Pancreas (tissue), 10 donors: ENCODE results near the gene ESPN. TPM values are rescaled to one million over a fixed set of nuclear protein-coding genes. Genes with fewer than 3 reads are reported as not detected.
"Not testable (repeated sequence)": the region's sequence is repeated elsewhere in the genome, so short reads cannot be mapped to it uniquely, and the experiment has no call there.

Experiments used
- ATAC-seq, 4 donors: fragments of 200-7000 bp; cut with Tn5 transposase; one replicate each; pipeline versions ENCODE4 v1.8.0 to v1.9.1; 2020; ENCODE audit warnings: mild to moderate bottlenecking in 4 of 4, moderate library complexity in 4 of 4
- DNase-seq, 6 donors: peaks; one replicate each; pipeline ENCODE4 v3.0.0-alpha.2; 2020
- FAIRE-seq: peaks from 2 replicates; lab custom pipeline; 2012; peaks lifted over from hg19 to GRCh38; lab: Jason Lieb, UNC
- H3K27ac ChIP-seq, 4 donors: fragments of 200-600 bp; sonication (generic); 1 replicate in 3 of 4; 2 replicates in 1 of 4; pipeline versions ENCODE4 v1.5.0 to v1.8.0; 2020
- H3K27me3 ChIP-seq, 4 donors: fragments of 200-600 bp; one replicate each; pipeline ENCODE4 v1.8.0; 2021
- H3K36me3 ChIP-seq, 3 donors: fragments of 200-600 bp; sonication (generic) in 1 of 3; one replicate each; pipeline versions ENCODE4 v1.5.0 to v1.8.0; 2020 to 2021
- H3K4me1 ChIP-seq, 3 donors: fragments of 200-600 bp; one replicate each; pipeline ENCODE4 v1.8.0; 2021
- H3K4me3 ChIP-seq, 4 donors: fragments of 200-600 bp; sonication (generic) in 2 of 4; one replicate each; pipeline versions ENCODE4 v1.5.0 to v1.8.0; 2020 to 2021
- H3K9me3 ChIP-seq, 4 donors: fragments of 200-600 bp; one replicate each; pipeline ENCODE4 v1.8.0; 2021
- CTCF ChIP-seq, 4 donors: fragments of 200-600 bp; sonication (generic) in 3 of 4; IDR thresholded peaks; one replicate each; pipeline versions ENCODE4 v1.5.0 to v1.8.0; 2021; ENCODE audit warnings: antibody characterized with exemption in 4 of 4
- WGBS, 2 donors: extraction: QIAGEN DNeasy Blood & Tissue Kit; methylation state at CpG; one replicate each; pipeline ENCODE4 v1.1.7; 2013; 5-methylcytosine and 5-hydroxymethylcytosine counted together
- intact Hi-C, 3 donors: fragments of 100-400 bp; cut with DNase I; formaldehyde crosslinking; loops; one replicate each; pipeline versions ENCODE4 v1.11.1 to v1.14.2; 2022
- polyA plus RNA-seq, 2 donors: library from polyadenylated mRNA; stranded (reverse); fragments of 200-250 nt; gene quantifications; one replicate each; pipeline ENCODE4 v1.2.3, GENCODE V29; 2013
- total RNA-seq, 6 donors: library from RNA; stranded (reverse); fragmentation: NEBNext Ultra II Directional in 4 of 6; extraction: Animal tissue kit (Norgen Biotek cat#: 25700) in 4 of 6; gene quantifications; one replicate each; pipeline versions ENCODE4 v1.2.1 to v1.2.4, GENCODE V29; 2021 to 2023
- donor health status: healthy with polysubstance abuse.
- donor health status: DM: no; HTN: no; CAD: no; lungs with moderate emphysema.
- donor health status: DM: no; HTN: no; CAD: no.
- donor health status: control.
- donor health status: control.
- donor health status: Bipolar disorder and iron deficiency.
- donor health status: DM: yes; HTN: yes; CAD: no.
- donor health status: DM: no; HTN: no; CAD: no.
- donor health status: DM: no; HTN: no; CAD: no.
- donor health status: DM: yes; HTN: yes; CAD: no.

Gene ESPN
- total and polyA plus RNA-seq, 8 donors: 0.28 to 2.5 (median 0.68) TPM

GRCh38 chr1:6444377-6444776, 19.8 kb downstream of the ESPN start:
- no peak for FAIRE-seq
- Histone ChIP-seq H3K36me3 (no peaks in the 10 kb centered on the region), H3K9me3 (no peaks in the 10 kb centered on the region), H3K27ac (no peak overlapping the region), H3K27me3 (no peaks in the 10 kb centered on the region), H3K4me3 (no peak overlapping the region), H3K4me1 (peaks cover 0 to 3% (median 0%) of the 10 kb centered on the region in 3 donors)
- TF ChIP-seq CTCF (IDR thresholded peaks at IDR 0.05): no peak
- intact Hi-C loops: no loop called here
- no peak for ATAC-seq
- 81 to 84% methylated on average over 15 of the region's 15 CpGs for WGBS, 2 donors
- DNase-seq: peak in 1 of 6 donors; percentile 55

GRCh38 chr1:6445062-6445763, 20.6 kb downstream of the ESPN start:
- DNase-seq (peak in 5 of 6 donors; percentile 31 to 84 (median 71)), ATAC-seq (peak; percentile 47 to 66 (median 62)), FAIRE-seq (no peak)
- Histone ChIP-seq H3K4me3 (no peak overlapping the region), H3K27ac (no peak overlapping the region), H3K4me1 (peaks cover 0 to 3% (median 0%) of the 10 kb centered on the region in 3 donors), H3K9me3 (no peaks in the 10 kb centered on the region), H3K27me3 (no peaks in the 10 kb centered on the region), H3K36me3 (no peaks in the 10 kb centered on the region)
- WGBS, 2 donors: 33 to 51% methylated on average over 19 of the region's 19 CpGs
- TF ChIP-seq CTCF (IDR thresholded peaks at IDR 0.05): peak; percentile 19 to 59 (median 28)
- intact Hi-C loops: no loop called here

GRCh38 chr1:6445929-6446328, 21.4 kb downstream of the ESPN start:
- ATAC-seq, intact Hi-C loops, H3K9me3 ChIP-seq, FAIRE-seq, H3K27ac ChIP-seq, H3K4me3 ChIP-seq, H3K27me3 ChIP-seq, H3K4me1 ChIP-seq, H3K36me3 ChIP-seq: not testable (repeated sequence)
- DNase-seq: peak in 1 of 6 donors; percentile 8
- WGBS, 2 donors: 63 to 70% methylated on average over 3 to 4 of the region's 4 CpGs

GRCh38 chr1:6446665-6447015, 22.1 kb downstream of the ESPN start:
- no peak overlapping the region for H3K4me3 ChIP-seq
- H3K27me3 ChIP-seq: no peaks in the 10 kb centered on the region
- H3K36me3 ChIP-seq: no peaks in the 10 kb centered on the region
- 66 to 69% methylated on average over 4 of the region's 4 CpGs for WGBS, 2 donors
- DNase-seq: no peak
- no peaks in the 10 kb centered on the region for H3K9me3 ChIP-seq
- H3K4me1 ChIP-seq: peaks cover 0 to 3% (median 0%) of the 10 kb centered on the region in 3 donors
- no peak overlapping the region for H3K27ac ChIP-seq
- FAIRE-seq: no peak
- intact Hi-C loops: no loop called here
- ATAC-seq: no peak
- TF ChIP-seq CTCF (IDR thresholded peaks at IDR 0.05): no peak

GRCh38 chr1:6447016-6447817, 22.6 kb downstream of the ESPN start:
- TF ChIP-seq CTCF (IDR thresholded peaks at IDR 0.05): no peak
- no peaks in the 10 kb centered on the region for H3K36me3 ChIP-seq
- intact Hi-C loops: no loop called here
- FAIRE-seq (no peak), DNase-seq (peak in 1 of 6 donors; percentile 33), ATAC-seq (peak in 3 of 4 donors; percentile 3 to 11 (median 9))
- H3K27me3 ChIP-seq: no peaks in the 10 kb centered on the region
- peak overlapping the region in 1 of 4 donors; percentile 31 for H3K4me3 ChIP-seq
- H3K27ac ChIP-seq: no peak overlapping the region
- 11 to 12% methylated on average over 53 to 67 of the region's 67 CpGs for WGBS, 2 donors
- peaks cover 0 to 3% (median 0%) of the 10 kb centered on the region in 3 donors for H3K4me1 ChIP-seq
- no peaks in the 10 kb centered on the region for H3K9me3 ChIP-seq
